HCT116 (cell line): ENCODE data around the gene CES5A. TPM values are rescaled to one million over a fixed set of nuclear protein-coding genes. Genes with fewer than 3 reads are reported as not detected.

ENCODE experiments used
- ATAC-seq: fragments of 200-7000 bp; cut with Tn5 transposase; 2 replicates; pipeline ENCODE4 v1.9.1; 2020; ENCODE audit warnings: mild to moderate bottlenecking, moderate library complexity
- BruUV-seq: library from RNA; stranded (reverse); fragments of 400-500 nt; replicated peaks from 2 replicates; lab custom pipeline; 2021; lab: Mats Ljungman, UMichigan
- CTCF ChIA-PET: fragments of 300-600 bp; sonication (Branson Sonifier 250); formaldehyde crosslinking; loops from one replicate; lab custom pipeline; 2021; ENCODE audit warnings: antibody characterized with exemption; lab: Charles Lee
- POLR2A ChIA-PET: fragments of 300-600, 350-600 bp; sonication (Branson Sonifier 250); formaldehyde crosslinking; loops from one replicate; lab custom pipeline; 2021; ENCODE audit warnings: antibody characterized with exemption; lab: Charles Lee
- RAD21 ChIA-PET, 2 experiments: fragments of 300-600 bp; sonication (Branson Sonifier 250); formaldehyde crosslinking; loops; one replicate each; lab custom pipeline; 2023; ENCODE audit warnings: low total read pairs in 2 of 2; ENCODE audit not compliant: uncharacterized antibody in 2 of 2, unreplicated experiment in 2 of 2, low non-redundant PET in 1 of 2; lab: Charles Lee
- DNase-seq: peaks from one replicate; pipeline ENCODE4 v3.0.0-alpha.2; 2010; ENCODE audit warnings: low read depth, low spot score
- H2AFZ ChIP-seq: fragments of 200-600 bp; shearing (Covaris generic), sonication (generic); 2 replicates; pipeline ENCODE4 v1.6.1; 2017; ENCODE audit warnings: low read depth, mixed run types, mixed read lengths, antibody characterized with exemption, low read length; ENCODE audit not compliant: poor library complexity, severe bottlenecking
- H3K27ac ChIP-seq: 2 replicates; pipeline ENCODE4 v1.5.1; 2012; ENCODE audit warnings: low read depth, low read length
- H3K27me3 ChIP-seq: fragments of 200-600 bp; sonication (generic); 2 replicates; pipeline ENCODE4 v1.6.1; 2016; ENCODE audit warnings: mixed run types, low read length, mixed read lengths; ENCODE audit not compliant: insufficient read depth
- H3K36me3 ChIP-seq, 2 experiments: fragments of 200-500 bp in 1 of 2; fragments of 200-600 bp in 1 of 2; sonication (Bioruptor generic) in 1 of 2; sonication (generic) in 1 of 2; 2 replicates each; pipeline versions ENCODE4 v1.5.1 to v1.6.1; 2014 to 2016; ENCODE audit warnings: low read length in 2 of 2, inconsistent platforms in 1 of 2, mixed read lengths in 1 of 2, mixed run types in 1 of 2; ENCODE audit not compliant: insufficient read depth in 2 of 2, control insufficient read depth in 1 of 2
- H3K4me1 ChIP-seq, 2 experiments: fragments of 200-600 bp in 1 of 2; sonication (generic) in 1 of 2; 2 replicates each; pipeline versions ENCODE4 v1.5.1 to v1.6.1; 2012 to 2017; ENCODE audit warnings: low read length in 2 of 2, inconsistent platforms in 1 of 2, mild to moderate bottlenecking in 1 of 2, mixed read lengths in 1 of 2, mixed run types in 1 of 2, moderate library complexity in 1 of 2; ENCODE audit not compliant: insufficient read depth in 2 of 2, control insufficient read depth in 1 of 2
- H3K4me2 ChIP-seq: fragments of 200-600 bp; sonication (generic); 2 replicates; pipeline ENCODE4 v1.6.1; 2017; ENCODE audit warnings: mixed run types, low read length, mixed read lengths
- H3K4me3 ChIP-seq, 2 experiments: fragments of 200-600 bp in 1 of 2; sonication (generic) in 1 of 2; replicated peaks in 1 of 2; 2 replicates each; pipeline ENCODE4 v1.5.1; 2011 to 2016; ENCODE audit warnings: low read length in 2 of 2, control low read depth in 1 of 2, low read depth in 1 of 2, mild to moderate bottlenecking in 1 of 2, mixed read lengths in 1 of 2, mixed run types in 1 of 2
- H3K79me2 ChIP-seq: fragments of 200-600 bp; sonication (generic); 2 replicates; pipeline ENCODE4 v1.6.1; 2017; ENCODE audit warnings: mild to moderate bottlenecking, mixed run types, low read length, moderate library complexity, mixed read lengths; ENCODE audit not compliant: insufficient read depth
- H3K9ac ChIP-seq: fragments of 200-600 bp; sonication (generic); 2 replicates; pipeline ENCODE4 v1.6.1; 2016; ENCODE audit warnings: low read length, mixed read lengths
- H3K9me2 ChIP-seq: fragments of 200-600 bp; sonication (generic), shearing (Covaris generic); 2 replicates; pipeline ENCODE4 v1.6.1; 2017; ENCODE audit warnings: mixed run types, mild to moderate bottlenecking, moderate library complexity; ENCODE audit not compliant: insufficient read depth
- H3K9me3 ChIP-seq, 2 experiments: fragments of 200-500 bp in 1 of 2; fragments of 200-600 bp in 1 of 2; sonication (Bioruptor generic) in 1 of 2; sonication (generic) in 1 of 2; 2 replicates each; pipeline ENCODE4 v1.6.1; 2014 to 2017; ENCODE audit warnings: low read length in 2 of 2, mixed read lengths in 2 of 2, inconsistent platforms in 1 of 2, low read depth in 1 of 2, mild to moderate bottlenecking in 1 of 2, mixed run types in 1 of 2, moderate library complexity in 1 of 2; ENCODE audit not compliant: control insufficient read depth in 1 of 2, insufficient read depth in 1 of 2
- H4K20me1 ChIP-seq: fragments of 200-600 bp; sonication (generic), shearing (Covaris generic); 2 replicates; pipeline ENCODE4 v1.6.1; 2017; ENCODE audit warnings: mixed run types, mild to moderate bottlenecking, moderate library complexity; ENCODE audit not compliant: insufficient read depth
- CBX3 ChIP-seq: IDR thresholded peaks from 2 replicates; pipeline ENCODE4 v1.6.1; 2012; ENCODE audit warnings: low read depth
- CEBPB ChIP-seq: IDR thresholded peaks from 2 replicates; pipeline ENCODE4 v1.6.1; 2012; ENCODE audit warnings: low read depth
- EGR1 ChIP-seq: IDR thresholded peaks from 2 replicates; pipeline ENCODE4 v1.6.1; 2012; ENCODE audit warnings: low read depth
- ELF1 ChIP-seq: IDR thresholded peaks from 2 replicates; pipeline ENCODE4 v1.6.1; 2012; ENCODE audit warnings: low read depth, borderline replicate concordance
- FOSL1 ChIP-seq: IDR thresholded peaks from 2 replicates; pipeline ENCODE4 v1.6.1; 2012; ENCODE audit warnings: low read depth
- JUND ChIP-seq: IDR thresholded peaks from 2 replicates; pipeline ENCODE4 v1.6.1; 2012
- POLR2A ChIP-seq: IDR thresholded peaks from 2 replicates; pipeline ENCODE4 v1.7.0; 2011; ENCODE audit warnings: borderline replicate concordance; ENCODE audit not compliant: insufficient read depth, insufficient read length; ENCODE audit errors: extremely low read depth
- POLR2AphosphoS5 ChIP-seq: IDR thresholded peaks from 2 replicates; pipeline ENCODE4 v1.6.1; 2011; ENCODE audit warnings: mild to moderate bottlenecking, low read depth, low read length, moderate library complexity
- RAD21 ChIP-seq: IDR thresholded peaks from 2 replicates; pipeline ENCODE4 v1.6.1; 2012; ENCODE audit warnings: low read depth, mild to moderate bottlenecking
- SIN3A ChIP-seq: IDR thresholded peaks from 2 replicates; pipeline ENCODE4 v1.6.1; 2012; ENCODE audit warnings: low read depth
- SP1 ChIP-seq: IDR thresholded peaks from 2 replicates; pipeline ENCODE4 v1.6.1; 2012; ENCODE audit warnings: low read depth
- TCF7L2 ChIP-seq: IDR thresholded peaks from 2 replicates; pipeline ENCODE4 v1.7.0; 2011; ENCODE audit warnings: borderline replicate concordance, inconsistent platforms; ENCODE audit not compliant: insufficient read depth, insufficient read length; ENCODE audit errors: extremely low read depth
- YY1 ChIP-seq: IDR thresholded peaks from 2 replicates; pipeline ENCODE4 v1.6.1; 2011; ENCODE audit warnings: low read length, low read depth, moderate library complexity, mild to moderate bottlenecking; ENCODE audit not compliant: insufficient replicate concordance; ENCODE audit errors: extremely low read depth
- ZFX ChIP-seq: fragments of 450-650 bp; IDR thresholded peaks from 2 replicates; pipeline ENCODE4 v1.6.1; 2017
- ZNF274 ChIP-seq: fragments of 200-500 bp; sonication (Bioruptor generic); IDR thresholded peaks from 2 replicates; pipeline ENCODE4 v1.6.1; 2014; ENCODE audit warnings: mild to moderate bottlenecking, low read depth, low read length, inconsistent platforms
- intact Hi-C: fragments of 100-400 bp; cut with micrococcal nuclease; formaldehyde crosslinking; loops from 2 replicates; pipeline ENCODE4 v1.10.0; 2022
- total RNA-seq: library from RNA; stranded (reverse); gene quantifications from one replicate; pipeline ENCODE4 v1.2.1, GENCODE V29; 2021; ENCODE audit not compliant: unreplicated experiment
- TF ChIP-seq, protein P1 (sequence below): IDR thresholded peaks from 2 replicates; pipeline ENCODE4 v1.6.1; 2012
- TF ChIP-seq, protein P2 (sequence below): IDR thresholded peaks from 2 replicates; pipeline ENCODE4 v1.6.1; 2012
- TF ChIP-seq, protein P3 (sequence below), 3 experiments: fragments of 200-600 bp in 1 of 3; sonication (generic) in 1 of 3; IDR thresholded peaks in 2 of 3; conservative IDR thresholded peaks in 1 of 3; 2 replicates each; pipeline ENCODE4 v1.5.1; 2012 to 2017; ENCODE audit warnings: low read depth in 2 of 3, low read length in 2 of 3, antibody characterized with exemption in 1 of 3, borderline replicate concordance in 1 of 3, control low read depth in 1 of 3, mild to moderate bottlenecking in 1 of 3, mixed read lengths in 1 of 3, mixed run types in 1 of 3, moderate library complexity in 1 of 3; ENCODE audit not compliant: insufficient read depth in 1 of 3

The CES5A gene
- total RNA-seq, 1 experiment from 2014 or later, result not detected

GRCh38 chr16:55820615-55821014 is 54.6 kb downstream of the CES5A start:
- no TSS peak for BruUV-seq
- intact Hi-C loops, result no loop called here
- Histone ChIP-seq H3K79me2 (no peaks in the 10 kb centered on the region), H3K4me1 (no peaks in the 10 kb centered on the region), H3K27ac (no peak overlapping the region), H3K36me3 (no peaks in the 10 kb centered on the region), H4K20me1 (no peaks in the 10 kb centered on the region), H3K4me2 (no peak overlapping the region), H2AFZ (no peak overlapping the region), H3K27me3 (peaks cover 45% of the 10 kb centered on the region), H3K9me3 (no peaks in the 10 kb centered on the region), H3K9ac (no peak overlapping the region), H3K9me2 (no peaks in the 10 kb centered on the region), H3K4me3 (no peak overlapping the region)
- TF ChIP-seq RAD21, result no peak
- TF ChIP-seq POLR2AphosphoS5, result no peak
- TF ChIP-seq, protein P1, sequence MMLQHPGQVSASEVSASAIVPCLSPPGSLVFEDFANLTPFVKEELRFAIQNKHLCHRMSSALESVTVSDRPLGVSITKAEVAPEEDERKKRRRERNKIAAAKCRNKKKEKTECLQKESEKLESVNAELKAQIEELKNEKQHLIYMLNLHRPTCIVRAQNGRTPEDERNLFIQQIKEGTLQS, result no peak
- no peak for TF ChIP-seq ZFX
- TF ChIP-seq ELF1, result no peak
- TF ChIP-seq, protein P2, sequence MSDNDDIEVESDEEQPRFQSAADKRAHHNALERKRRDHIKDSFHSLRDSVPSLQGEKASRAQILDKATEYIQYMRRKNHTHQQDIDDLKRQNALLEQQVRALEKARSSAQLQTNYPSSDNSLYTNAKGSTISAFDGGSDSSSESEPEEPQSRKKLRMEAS, result no peak
- TF ChIP-seq SP1, result no peak
- no peak for TF ChIP-seq CBX3
- TF ChIP-seq EGR1, result no peak
- TF ChIP-seq TCF7L2, result no peak
- no peak for TF ChIP-seq ZNF274
- TF ChIP-seq CEBPB, result no peak
- TF ChIP-seq SIN3A, result no peak
- TF ChIP-seq YY1, result no peak
- TF ChIP-seq, protein P3, sequence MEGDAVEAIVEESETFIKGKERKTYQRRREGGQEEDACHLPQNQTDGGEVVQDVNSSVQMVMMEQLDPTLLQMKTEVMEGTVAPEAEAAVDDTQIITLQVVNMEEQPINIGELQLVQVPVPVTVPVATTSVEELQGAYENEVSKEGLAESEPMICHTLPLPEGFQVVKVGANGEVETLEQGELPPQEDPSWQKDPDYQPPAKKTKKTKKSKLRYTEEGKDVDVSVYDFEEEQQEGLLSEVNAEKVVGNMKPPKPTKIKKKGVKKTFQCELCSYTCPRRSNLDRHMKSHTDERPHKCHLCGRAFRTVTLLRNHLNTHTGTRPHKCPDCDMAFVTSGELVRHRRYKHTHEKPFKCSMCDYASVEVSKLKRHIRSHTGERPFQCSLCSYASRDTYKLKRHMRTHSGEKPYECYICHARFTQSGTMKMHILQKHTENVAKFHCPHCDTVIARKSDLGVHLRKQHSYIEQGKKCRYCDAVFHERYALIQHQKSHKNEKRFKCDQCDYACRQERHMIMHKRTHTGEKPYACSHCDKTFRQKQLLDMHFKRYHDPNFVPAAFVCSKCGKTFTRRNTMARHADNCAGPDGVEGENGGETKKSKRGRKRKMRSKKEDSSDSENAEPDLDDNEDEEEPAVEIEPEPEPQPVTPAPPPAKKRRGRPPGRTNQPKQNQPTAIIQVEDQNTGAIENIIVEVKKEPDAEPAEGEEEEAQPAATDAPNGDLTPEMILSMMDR (IDR thresholded peaks at IDR 0.05 in 2 of 3, conservative IDR thresholded peaks at IDR 0.05 in 1 of 3; ENCODE audit: borderline replicate concordance in 1 of 3, insufficient read depth in 1 of 3, low read depth in 2 of 3, low read length in 2 of 3), result no peak
- no peak for TF ChIP-seq JUND
- TF ChIP-seq POLR2A, result no peak
- TF ChIP-seq FOSL1, result no peak
- RAD21 ChIA-PET, result no interaction called here
- DNase-seq, result no peak
- CTCF ChIA-PET, result no interaction called here
- ATAC-seq, result no peak
- POLR2A ChIA-PET, result no interaction called here
